ENCODE results near the gene GRB2.

DNA sequence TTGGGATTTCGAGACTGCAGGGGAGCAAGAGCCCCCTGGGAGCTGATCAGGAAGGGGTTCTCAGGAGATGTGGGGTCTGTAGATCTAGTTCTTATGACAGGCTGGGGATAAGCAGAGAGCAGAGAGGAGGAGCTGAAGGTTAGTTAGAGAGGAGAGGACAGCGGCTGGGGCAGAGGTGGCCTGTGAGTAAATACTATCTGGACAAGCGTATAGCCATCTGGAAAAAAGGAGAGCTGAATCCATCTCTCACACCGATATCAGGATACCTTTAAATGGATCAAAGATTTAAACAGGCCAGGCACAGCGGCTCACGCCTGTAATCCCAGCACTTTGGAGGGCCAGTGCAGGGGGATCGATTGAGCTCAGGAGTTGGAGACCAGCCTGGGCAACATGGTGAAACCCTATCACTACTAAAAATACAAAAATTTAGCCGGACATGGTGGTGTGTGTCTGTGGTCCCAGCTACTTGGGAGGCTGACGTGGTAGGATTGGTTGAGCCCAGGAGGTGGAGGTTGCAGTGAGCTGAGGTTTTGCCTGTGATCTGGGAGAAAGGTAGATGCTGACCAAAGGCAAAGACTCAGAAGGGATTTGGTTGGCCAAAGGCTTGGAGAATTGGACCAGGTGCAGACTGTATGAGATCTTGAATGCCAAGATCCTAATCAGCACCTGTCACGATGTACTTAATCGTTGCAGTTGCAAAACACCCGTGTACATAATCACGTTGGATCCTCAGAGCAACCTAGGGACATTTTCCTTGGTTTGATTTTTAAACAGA lies 97.3 kb downstream of the GRB2 start:
- no peak for TF ChIP-seq CTCF (conservative IDR thresholded peaks at IDR 0.05 in 1 of 2, IDR thresholded peaks at IDR 0.05 in 1 of 2; ENCODE audit: extremely low read depth in 1 of 2, insufficient read depth in 1 of 2, low read depth in 1 of 2, low read length in 2 of 2)
- no peak for TF ChIP-seq EZH2 (IDR thresholded peaks at IDR 0.05; ENCODE audit: borderline replicate concordance, low read length)
